Heart left ventricle (tissue), 16 donors: ENCODE results near the gene RREB1. TPM values are rescaled to one million over a fixed set of nuclear protein-coding genes. Genes with fewer than 3 reads are reported as not detected.

Experiments used
- ATAC-seq, 4 donors: fragments of 200-7000 bp; cut with Tn5 transposase; one replicate each; pipeline ENCODE4 v1.9.1; 2020 to 2022; ENCODE audit warnings: moderate library complexity in 4 of 4, mild to moderate bottlenecking in 3 of 4, moderate number of reproducible peaks in 1 of 4
- DNase-seq, 5 donors: peaks; one replicate each; pipeline ENCODE4 v3.0.0-alpha.2; 2020
- H3K27ac ChIP-seq, 12 donors: fragments of 200-600 bp; sonication (generic) in 4 of 12; one replicate each; pipeline versions ENCODE4 v1.5.0 to v1.8.0; 2016 to 2022; ENCODE audit warnings: mild to moderate bottlenecking in 2 of 12
- H3K27me3 ChIP-seq, 9 donors: fragments of 200-600 bp; sonication (generic) in 2 of 9; one replicate each; pipeline versions ENCODE4 v1.5.1 to v1.8.0; 2016 to 2022; ENCODE audit warnings: mild to moderate bottlenecking in 3 of 9
- H3K36me3 ChIP-seq, 9 donors: fragments of 200-600 bp; sonication (generic) in 2 of 9; one replicate each; pipeline versions ENCODE4 v1.5.0 to v1.8.0; 2018 to 2022; ENCODE audit warnings: mild to moderate bottlenecking in 2 of 9
- H3K4me1 ChIP-seq, 12 donors: fragments of 200-600 bp; sonication (generic) in 4 of 12; one replicate each; pipeline versions ENCODE4 v1.5.0 to v1.8.0; 2016 to 2022; ENCODE audit warnings: mild to moderate bottlenecking in 3 of 12
- H3K4me3 ChIP-seq, 12 donors: fragments of 200-600 bp; sonication (generic) in 4 of 12; one replicate each; pipeline versions ENCODE4 v1.5.0 to v1.8.0; 2017 to 2022; ENCODE audit warnings: mild to moderate bottlenecking in 9 of 12, moderate library complexity in 4 of 12
- H3K9me3 ChIP-seq, 12 donors: fragments of 200-600 bp; sonication (generic) in 4 of 12; one replicate each; pipeline versions ENCODE4 v1.5.0 to v1.8.0; 2016 to 2022; ENCODE audit warnings: mild to moderate bottlenecking in 1 of 12
- CTCF ChIP-seq, 12 donors: fragments of 200-600 bp; sonication (generic) in 4 of 12; IDR thresholded peaks; one replicate each; pipeline versions ENCODE4 v1.5.0 to v1.8.0; 2018 to 2022; ENCODE audit warnings: antibody characterized with exemption in 12 of 12, mild to moderate bottlenecking in 5 of 12
- POLR2A ChIP-seq, 2 donors: fragments of 450-650 bp; IDR thresholded peaks; one replicate each; pipeline ENCODE4 v1.6.1; 2017; ENCODE audit warnings: antibody characterized with exemption in 2 of 2, mild to moderate bottlenecking in 2 of 2, moderate library complexity in 2 of 2
- WGBS, 4 donors: extraction: QIAGEN DNeasy Blood & Tissue Kit in 2 of 4; methylation state at CpG; one replicate each; pipeline versions ENCODE4 v1.1.5 to v1.1.7; 2013 to 2018; 5-methylcytosine and 5-hydroxymethylcytosine counted together
- intact Hi-C, 10 donors: fragments of 100-400 bp; cut with DNase I; formaldehyde crosslinking; loops; one replicate each; pipeline versions ENCODE4 v1.11.1 to v1.14.2; 2022
- polyA plus RNA-seq, 2 donors: library from polyadenylated mRNA; stranded (reverse); fragments of 200-250 nt; gene quantifications; one replicate each; pipeline ENCODE4 v1.2.3, GENCODE V29; 2013
- total RNA-seq, 9 donors: library from RNA; depleted of rRNA in 2 of 9; stranded (reverse); fragments of >200 nt in 2 of 9; fragmentation: NEBNext Ultra II Directional in 3 of 9; extraction: Animal tissue kit (Norgen Biotek cat#: 25700) in 3 of 9; gene quantifications; one replicate each; pipeline versions ENCODE4 v1.1.0 to v1.2.4, GENCODE V29; 2016 to 2023
- donor health status: ischemic (EF 13 %, LVEDD 7.1; RV severe dilation, severe dysfunction).
- donor health status: healthy with polysubstance abuse.
- donor health status: DM: no; HTN: yes; CAD: no.
- donor health status: DM: no; HTN: no; CAD: no.
- donor health status: ischemic (EF 25% LVEDD 6.9; RV normal size, moderate dysfunction).
- donor health status: ischemic (EF 25% LVEDD 5.7; RV mildly dilated, moderate dysfunction).
- donor health status: healthy.
- donor health status: DM: yes; HTN: yes; CAD: no.
- donor health status: ischemic (EF 35%, LVEDD 5.7; RV mildly dilated, moderate dysfunction).
- donor health status: nonischemic (EF 11% LVEDD 7.7; RV severe dilation, severe dysfunction).
- donor health status: DM: yes; HTN: yes; CAD: no.
- donor health status: PGD.
- donor health status: ischemic (EF 29% LVEDD 5.4; RV normal size, mild dysfunction).
- donor health status: nonischemic (EF 23%, LVEDD 6.1; RV moderate dilation, normal function).

Gene RREB1
- total and polyA plus RNA-seq, 11 donors, result 8.7 to 49.4 (median 35.7) TPM

- no peak for TF ChIP-seq CTCF (IDR thresholded peaks at IDR 0.05)
- TF ChIP-seq POLR2A (IDR thresholded peaks at IDR 0.05), result no peak
- Histone ChIP-seq H3K36me3 (no peaks in the 10 kb centered on the region), H3K9me3 (no peaks in the 10 kb centered on the region), H3K4me3 (no peak overlapping the region), H3K27me3 (no peaks in the 10 kb centered on the region), H3K27ac (peak overlapping the region in 1 of 12 donors; percentile 71), H3K4me1 (peaks cover 0 to 12% (median 0%) of the 10 kb centered on the region in 12 donors)
- no peak for DNase-seq
- intact Hi-C loops, result no loop called here
- no peak for ATAC-seq
- 86 to 92% (median 90%) methylated on average over 10 of the region's 10 CpGs for WGBS, 4 donors
These were observed 34.5 kb upstream of the RREB1 start for GRCh38 chr6:7073082-7073820.

GRCh38 chr6:7073821-7074525 is 33.8 kb upstream of the RREB1 start:
- Histone ChIP-seq H3K4me3 (no peak overlapping the region), H3K27ac (peak overlapping the region in 1 of 12 donors; percentile 71)
- ATAC-seq, result peak in 2 of 4 donors; percentile 69 to 73

GRCh38 chr6:7074870-7075269 is 32.9 kb upstream of the RREB1 start:
- Histone ChIP-seq H3K27me3 (no peaks in the 10 kb centered on the region), H3K27ac (no peak overlapping the region), H3K4me3 (no peak overlapping the region), H3K36me3 (no peaks in the 10 kb centered on the region), H3K9me3 (no peaks in the 10 kb centered on the region), H3K4me1 (peaks cover 0 to 12% (median 0%) of the 10 kb centered on the region in 12 donors)
- 94 to 98% (median 97%) methylated on average over 3 of the region's 3 CpGs for WGBS, 4 donors
- no peak for ATAC-seq
- intact Hi-C loops, result no loop called here
- DNase-seq, result no peak
- TF ChIP-seq POLR2A (IDR thresholded peaks at IDR 0.05), result no peak
- TF ChIP-seq CTCF (IDR thresholded peaks at IDR 0.05), result no peak

More at GRCh38 chr6:7073821-7074525, 33.8 kb upstream of the RREB1 start:
- H3K27me3 ChIP-seq, result no peaks in the 10 kb centered on the region
- TF ChIP-seq POLR2A (IDR thresholded peaks at IDR 0.05), result no peak
- H3K4me1 ChIP-seq, result peaks cover 0 to 12% (median 0%) of the 10 kb centered on the region in 12 donors
- intact Hi-C loops, result no loop called here
- no peaks in the 10 kb centered on the region for H3K9me3 ChIP-seq
- peak; percentile 22 to 64 (median 33) for DNase-seq
- no peaks in the 10 kb centered on the region for H3K36me3 ChIP-seq
- WGBS, 4 donors, result 85 to 90% (median 86%) methylated on average over 9 of the region's 9 CpGs

GRCh38 chr6:7075341-7076000 is 32.3 kb upstream of the RREB1 start:
- no peaks in the 10 kb centered on the region for H3K36me3 ChIP-seq
- no peak overlapping the region for H3K4me3 ChIP-seq
- no peak overlapping the region for H3K27ac ChIP-seq
- intact Hi-C loops, result no loop called here
- H3K27me3 ChIP-seq, result no peaks in the 10 kb centered on the region
- ATAC-seq (no peak), DNase-seq (no peak)
- TF ChIP-seq POLR2A (IDR thresholded peaks at IDR 0.05) (no peak), CTCF (IDR thresholded peaks at IDR 0.05) (no peak)
- H3K9me3 ChIP-seq, result no peaks in the 10 kb centered on the region
- WGBS, 4 donors, result 91 to 95% (median 94%) methylated on average over 7 of the region's 7 CpGs
- peaks cover 0 to 12% (median 0%) of the 10 kb centered on the region in 12 donors for H3K4me1 ChIP-seq
